NCI-H1105 treated with DMSO at 0.1 percent for 48 hours (cell line): ENCODE results near the gene APH1A.
"Not testable (repeated sequence)": the region's sequence is repeated elsewhere in the genome, so short reads cannot be mapped to it uniquely, and the experiment has no call there.

Experiments used
- DNase-seq: peaks from one replicate; lab custom pipeline; 2025; lab: John Stamatoyannopoulos, UW

The APH1A gene

GRCh38 chr1:150268705-150269403 lies at the start of gene APH1A:
Gene APH1A (minus strand): TSS chr1:150269016. CDS start chr1:150268810, 206 bp downstream.
- DNase-seq, result peak; percentile 94

DNA sequence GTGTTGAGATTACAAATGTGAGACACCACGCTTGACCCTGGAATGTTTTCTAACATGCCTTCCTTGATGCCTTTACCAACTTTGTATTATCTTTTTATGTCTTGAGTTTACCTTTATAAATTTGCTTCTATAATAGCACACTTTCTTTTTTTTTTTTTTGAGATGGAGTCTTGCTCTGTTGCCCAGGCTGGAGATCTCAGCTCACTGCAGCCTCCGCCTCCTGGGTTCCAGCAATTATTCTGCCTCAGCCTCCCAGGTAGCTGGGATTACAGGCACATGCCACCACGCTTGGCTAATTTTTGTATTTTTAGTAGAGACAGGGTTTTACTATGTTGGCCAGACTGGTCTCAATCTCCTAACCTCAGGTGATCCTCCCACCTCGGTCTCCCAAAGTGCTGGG lies 45.9 kb upstream of the APH1A start:
- DNase-seq, result not testable (repeated sequence)

DNA sequence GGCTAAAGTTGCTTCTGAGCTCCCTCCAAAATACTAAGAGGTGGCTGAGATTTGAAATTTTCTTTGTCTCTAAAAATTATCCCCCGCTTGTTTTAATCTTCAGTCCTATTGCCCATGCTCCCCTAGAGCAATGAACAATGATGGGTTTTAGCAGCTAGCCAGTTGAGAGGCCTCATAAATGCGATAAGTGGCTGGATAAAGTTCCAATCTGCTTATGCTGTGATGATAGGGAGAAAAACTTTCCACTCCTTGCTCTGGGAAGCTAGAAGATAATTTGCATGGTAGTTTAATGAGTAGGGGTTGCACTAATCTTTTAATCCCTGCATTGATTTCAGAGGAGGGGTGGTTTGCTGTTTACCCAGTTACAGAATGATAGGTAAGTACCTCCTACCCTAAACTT lies 42.9 kb upstream of the APH1A start:
- no peak for DNase-seq

GRCh38 chr1:150309758-150310508 lies 41.1 kb upstream of the APH1A start:
- DNase-seq, result peak; percentile 69

DNA sequence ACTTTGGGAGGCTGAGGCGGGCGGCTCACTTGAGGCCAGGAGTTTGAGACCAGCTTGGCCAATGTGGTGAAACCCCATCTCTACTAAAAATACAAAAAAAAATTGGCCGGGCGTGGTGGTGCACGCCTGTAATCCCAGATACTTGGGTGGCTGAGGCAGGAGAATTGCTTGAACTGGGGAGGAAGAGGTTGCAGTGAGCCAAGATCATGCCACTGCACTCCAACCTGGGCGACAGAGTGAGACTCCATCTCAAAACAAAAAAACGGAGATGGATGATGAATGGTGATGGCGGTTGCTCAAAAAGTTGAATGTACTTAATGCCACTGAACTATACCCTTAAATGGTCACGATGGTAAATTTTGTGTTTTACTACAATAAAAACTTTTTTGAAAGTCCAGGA lies 39.8 kb upstream of the APH1A start:
- DNase-seq, result not testable (repeated sequence)

GRCh38 chr1:150302902-150303301 lies 34.1 kb upstream of the APH1A start:
- no peak for DNase-seq

DNA sequence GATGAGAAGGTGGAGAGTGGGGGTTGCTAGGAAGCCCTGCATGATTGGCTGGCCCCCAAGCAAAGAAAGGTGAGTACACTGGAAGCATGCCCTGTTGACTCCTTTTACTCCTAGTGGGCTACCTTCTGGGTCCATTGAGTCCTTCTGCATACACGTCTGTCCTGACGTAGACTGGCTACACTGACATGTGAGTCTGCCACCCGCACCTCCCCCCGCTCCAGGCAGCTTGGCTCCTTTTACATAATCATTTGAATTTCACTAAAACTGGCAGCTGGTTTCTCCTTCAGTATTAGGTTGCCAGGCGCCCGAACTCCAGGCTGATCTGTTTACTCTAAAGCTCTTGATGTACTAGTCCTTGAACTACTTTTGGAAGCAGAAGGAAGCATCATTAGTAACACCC lies 33.5 kb upstream of the APH1A start:
- DNase-seq, result no peak

GRCh38 chr1:150299716-150300115 lies 30.9 kb upstream of the APH1A start:
- no peak for DNase-seq

DNA sequence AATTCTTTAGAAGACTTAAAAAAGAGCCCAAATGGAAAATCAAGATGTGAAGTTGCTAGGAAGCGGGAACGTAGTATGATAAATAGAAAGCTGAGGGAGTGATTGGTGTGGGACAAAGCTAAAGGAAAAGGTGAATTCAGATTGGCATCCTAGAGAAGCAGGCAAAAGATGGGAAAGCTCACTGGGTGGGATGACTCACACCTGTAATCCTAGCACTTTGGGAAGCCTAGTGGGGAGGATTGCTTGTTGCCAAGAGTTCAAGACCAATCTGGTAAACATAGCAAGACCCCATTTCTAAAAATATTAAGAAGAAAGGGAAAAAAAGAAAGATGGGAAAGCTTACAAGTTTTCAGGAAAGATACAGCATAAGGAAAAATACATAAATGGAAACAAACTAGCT lies 26.7 kb upstream of the APH1A start:
- no peak for DNase-seq

GRCh38 chr1:150293433-150294253 lies 24.8 kb upstream of the APH1A start, which contains the start of gene MRPS21:
Gene MRPS21 (plus strand): TSS chr1:150293861. CDS start chr1:150294367, 506 bp downstream.
- DNase-seq, result peak; percentile 94

DNA sequence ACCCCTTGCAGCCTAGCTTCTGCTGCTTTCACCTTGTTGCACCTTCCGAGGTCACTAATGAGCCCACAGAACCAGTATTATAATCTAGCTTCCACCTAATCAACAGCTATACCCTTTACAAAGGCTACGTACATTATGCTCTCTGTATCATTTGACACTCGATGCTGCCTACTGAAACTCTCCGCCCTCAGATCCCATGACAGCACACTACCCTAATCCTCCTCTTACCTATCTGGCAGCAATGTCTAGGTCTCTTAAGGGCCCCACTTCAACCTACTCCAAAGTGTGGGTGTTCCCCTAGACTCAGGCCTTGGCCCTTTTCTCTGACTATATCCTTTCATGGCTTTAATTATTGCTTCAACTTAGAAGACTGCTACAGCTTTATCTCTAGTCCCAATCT lies 20.0 kb upstream of the APH1A start:
- no peak for DNase-seq

DNA sequence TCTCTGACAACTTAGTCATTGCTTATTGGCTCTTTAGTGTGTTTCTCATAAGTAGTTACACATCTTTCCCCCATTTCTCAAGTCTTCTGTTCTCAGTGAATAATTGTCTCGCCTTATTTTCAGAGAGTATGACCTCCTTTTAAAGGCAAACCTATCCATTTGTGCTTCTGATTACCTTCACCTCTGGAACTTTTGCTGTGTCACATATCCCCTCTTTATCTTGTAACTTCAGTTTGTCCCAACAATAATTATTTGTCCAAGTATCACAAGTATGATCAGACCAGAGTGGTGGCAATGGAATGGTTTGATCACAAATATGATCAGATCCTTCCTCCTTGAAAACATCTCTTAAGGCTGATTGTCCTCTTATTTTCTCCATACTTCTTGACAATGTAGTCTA lies 19.6 kb upstream of the APH1A start:
- DNase-seq, result no peak

- no peak for DNase-seq
Observed at GRCh38 chr1:150283260-150283659, 14.4 kb upstream of the APH1A start.

GRCh38 chr1:150282558-150282958 lies 13.7 kb upstream of the APH1A start:
- DNase-seq, result peak; percentile 91

GRCh38 chr1:150281758-150282557 lies 13.1 kb upstream of the APH1A start, which contains the start of gene CIART:
Gene CIART (plus strand): TSS chr1:150282554. CDS start chr1:150283268, 714 bp downstream.
- DNase-seq, result peak; percentile 99

GRCh38 chr1:150281221-150281757 lies 12.5 kb upstream of the APH1A start:
- DNase-seq, result peak; percentile 76

DNA sequence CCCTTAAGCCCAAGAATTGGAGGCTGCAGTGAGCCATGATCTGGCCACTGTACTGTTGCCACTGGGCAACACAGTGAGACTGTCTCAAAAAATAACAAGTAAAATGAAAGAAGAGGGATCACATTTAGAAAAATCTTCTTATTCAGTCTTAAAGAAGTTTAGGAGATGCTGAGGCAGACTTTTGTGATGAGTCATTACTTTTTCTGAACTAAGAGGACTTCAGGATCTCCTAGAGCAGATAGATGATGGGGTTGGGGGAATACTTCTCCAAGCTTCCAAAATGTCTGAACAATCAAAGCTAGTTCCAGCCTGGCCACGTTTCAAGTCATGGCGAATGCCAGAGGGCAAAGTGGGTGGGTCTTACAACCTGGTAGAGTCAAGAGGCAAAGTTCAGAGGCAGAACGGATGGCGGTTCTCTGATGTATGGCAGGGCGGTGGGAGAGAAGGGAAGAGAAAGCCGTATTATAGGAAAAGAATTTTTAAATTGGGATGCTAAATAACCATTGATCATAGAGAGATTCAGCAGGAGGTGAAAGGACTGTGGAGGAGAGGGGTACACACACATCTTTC lies 11.4 kb upstream of the APH1A start:
- DNase-seq, result no peak

- DNase-seq, result no peak
Observed at GRCh38 chr1:150273311-150273710, 4.5 kb upstream of the APH1A start.

DNA sequence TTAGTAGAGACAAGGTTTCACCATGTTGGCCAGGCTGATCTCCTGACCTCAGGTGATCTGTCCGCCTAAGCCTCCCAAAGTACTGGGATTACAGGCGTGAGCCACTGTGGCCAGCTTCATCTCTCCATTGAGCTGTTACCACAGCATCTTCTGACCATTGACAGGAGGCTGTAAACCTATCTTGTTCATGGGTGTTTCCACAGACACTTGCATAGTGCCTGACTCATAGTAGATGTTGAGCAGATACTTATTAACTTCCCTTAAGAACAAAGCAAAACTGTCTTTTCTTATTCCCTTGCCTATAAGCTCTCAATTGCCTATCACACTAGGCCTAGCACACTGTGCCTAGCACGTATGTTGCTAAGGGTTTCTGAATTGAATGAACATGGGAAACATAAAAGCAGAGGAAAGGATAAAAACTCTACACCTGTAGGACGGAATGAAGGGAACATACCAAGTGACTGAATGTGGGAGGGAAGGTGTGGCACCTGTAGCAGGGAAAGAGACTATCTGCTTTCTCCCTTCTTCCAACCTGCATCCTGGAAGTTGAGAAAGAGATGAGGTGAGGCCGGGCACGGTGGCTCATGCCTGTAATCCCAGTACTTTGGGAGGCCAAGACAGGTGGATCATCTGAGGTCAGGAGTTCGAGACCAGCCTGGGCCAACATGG lies 2.6 kb upstream of the APH1A start:
- DNase-seq, result no peak

GRCh38 chr1:150269451-150269850 lies 635 bp upstream of the APH1A start:
- DNase-seq, result no peak
